KBM-7 (cell line): ENCODE measurements around the gene OPCML.

Source experiments
- DNase-seq: peaks from one replicate; pipeline ENCODE4 v3.0.0-alpha.2; 2015
- in situ Hi-C: fragments of 300-500 bp; cut with MboI; formaldehyde crosslinking; loops from 2 replicates; pipeline ENCODE4 v1.14.3; 2020; ENCODE audit warnings: low sequenced_read_pairs, low pct_unique_long_range_greater_than_20kb, mixed read lengths

The OPCML gene

GRCh38 chr11:133046252-133046651 lies 486.0 kb downstream of the OPCML start:
- no peak for DNase-seq
- in situ Hi-C loops: no loop called here

GRCh38 chr11:133041928-133042882 lies 490.1 kb downstream of the OPCML start:
- DNase-seq: no peak
- in situ Hi-C loops: no loop called here

- in situ Hi-C loops: no loop called here
- DNase-seq: no peak
Observed at GRCh38 chr11:133041181-133041580, 491.1 kb downstream of the OPCML start.

- DNase-seq: no peak
- in situ Hi-C loops: no loop called here
Observed at GRCh38 chr11:133040289-133040900, 491.9 kb downstream of the OPCML start.

GRCh38 chr11:133038850-133039249 lies 493.5 kb downstream of the OPCML start:
- DNase-seq: no peak
- in situ Hi-C loops: no loop called here

- in situ Hi-C loops: no loop called here
- no peak for DNase-seq
Observed at GRCh38 chr11:133034929-133035328, 497.4 kb downstream of the OPCML start.

GRCh38 chr11:133029107-133029506 lies 503.2 kb downstream of the OPCML start:
- no peak for DNase-seq
- in situ Hi-C loops: no loop called here

GRCh38 chr11:133026952-133027351 lies 505.3 kb downstream of the OPCML start:
- DNase-seq: no peak
- in situ Hi-C loops: no loop called here

- in situ Hi-C loops: no loop called here
- no peak for DNase-seq
Observed at GRCh38 chr11:133024301-133024700, 508.0 kb downstream of the OPCML start.

GRCh38 chr11:133023232-133023631 lies 509.1 kb downstream of the OPCML start:
- no peak for DNase-seq
- in situ Hi-C loops: no loop called here

- in situ Hi-C loops: no loop called here
- DNase-seq: no peak
Observed at GRCh38 chr11:133021553-133021952, 510.7 kb downstream of the OPCML start.

- no peak for DNase-seq
- in situ Hi-C loops: no loop called here
Observed at GRCh38 chr11:133020372-133020714, 512.0 kb downstream of the OPCML start.

- DNase-seq: no peak
- in situ Hi-C loops: no loop called here
Observed at GRCh38 chr11:133019545-133020371, 512.5 kb downstream of the OPCML start.

- in situ Hi-C loops: no loop called here
- DNase-seq: no peak
Observed at GRCh38 chr11:133015457-133015856, 516.8 kb downstream of the OPCML start.

GRCh38 chr11:133014337-133014736 lies 518.0 kb downstream of the OPCML start:
- no peak for DNase-seq
- in situ Hi-C loops: no loop called here

GRCh38 chr11:133012803-133013202 lies 519.5 kb downstream of the OPCML start:
- in situ Hi-C loops: no loop called here
- no peak for DNase-seq

GRCh38 chr11:133011604-133012003 lies 520.7 kb downstream of the OPCML start:
- in situ Hi-C loops: no loop called here
- DNase-seq: no peak

GRCh38 chr11:133007027-133007584 lies 525.2 kb downstream of the OPCML start:
- DNase-seq: no peak
- in situ Hi-C loops: no loop called here

GRCh38 chr11:133004369-133004768 lies 527.9 kb downstream of the OPCML start:
- in situ Hi-C loops: no loop called here
- DNase-seq: no peak

- DNase-seq: no peak
- in situ Hi-C loops: no loop called here
Observed at GRCh38 chr11:132999516-132999915, 532.8 kb downstream of the OPCML start.
